K562 (cell line): Measurements from ENCODE around the gene MRPL52. TPM values are rescaled to one million over a fixed set of nuclear protein-coding genes. Genes with fewer than 3 reads are reported as not detected.

ENCODE experiments used
- CBX3 ChIP-seq, 2 experiments: IDR thresholded peaks; 1 replicate in 1 of 2; 2 replicates in 1 of 2; pipeline ENCODE4 v1.6.1; 2012; ENCODE audit warnings: inconsistent platforms in 2 of 2, low read length in 2 of 2, borderline replicate concordance in 1 of 2, control low read depth in 1 of 2
- CCNT2 ChIP-seq: IDR thresholded peaks from 2 replicates; pipeline ENCODE4 v1.6.1; 2011; ENCODE audit warnings: borderline replicate concordance, low read depth, mild to moderate bottlenecking, moderate library complexity, mixed read lengths, low read length; ENCODE audit not compliant: insufficient read length; ENCODE audit errors: extremely low read depth
- MCM5 ChIP-seq: fragments of 450-650 bp; IDR thresholded peaks from 2 replicates; pipeline ENCODE4 v1.6.1; 2016; ENCODE audit warnings: low read depth
- POLR2AphosphoS2 ChIP-seq: IDR thresholded peaks from 2 replicates; pipeline ENCODE4 v1.6.1; 2012; ENCODE audit warnings: low read length, improper control_type of control experiment
- RBM14 ChIP-seq: fragments of 200-400 bp; formaldehyde crosslinking; IDR thresholded peaks from 2 replicates; pipeline ENCODE4 v1.6.1; 2018; ENCODE audit warnings: low read depth, mild to moderate bottlenecking, low read length, moderate library complexity, borderline replicate concordance; ENCODE audit not compliant: insufficient read depth
- SP2 ChIP-seq: IDR thresholded peaks from 2 replicates; pipeline ENCODE4 v1.6.1; 2011; ENCODE audit warnings: mild to moderate bottlenecking, low read depth, low read length, moderate library complexity; ENCODE audit not compliant: poor library complexity, severe bottlenecking; ENCODE audit errors: extremely low read depth
- ZNF696 ChIP-seq: fragments of 250-450 bp; sonication (Bioruptor Pico); conservative IDR thresholded peaks from 2 replicates; pipeline ENCODE4 v1.4.0; 2020; ENCODE audit warnings: mild to moderate bottlenecking, moderate library complexity
- ZNF766 ChIP-seq: fragments of 200-800 bp; sonication (Bioruptor generic); conservative IDR thresholded peaks from 2 replicates; pipeline ENCODE4 v1.6.1; 2016; ENCODE audit warnings: missing genetic modification characterization, missing compliant biosample characterization
- polyA plus RNA-seq, 8 experiments: library from polyadenylated mRNA; depleted of rRNA in 4 of 8; stranded (reverse) in 5 of 8; unstranded in 3 of 8; fragments of >200 nt; fragmentation: Nextera tagmentation in 2 of 8; fragmentation: Illumina TruSeq in 1 of 8; extraction: Ambion mirVana in 2 of 8; extraction: Trizol in 1 of 8; gene quantifications; 2 replicates each; pipeline versions ENCODE4 v1.2.1 to v1.2.3, GENCODE V29; 2011 to 2014; ENCODE audit warnings: inconsistent platforms in 1 of 8, missing spikeins in 1 of 8
- total RNA-seq, 7 experiments: library from RNA; depleted of rRNA in 6 of 7; stranded (reverse); fragments of >200 nt in 6 of 7; fragmentation: Illumina TruSeq in 2 of 7; extraction: Trizol in 2 of 7; gene quantifications; 2 replicates each; pipeline versions ENCODE4 v1.2.1 to v1.2.3, GENCODE V29; 2011 to 2021; ENCODE audit warnings: low replicate concordance in 1 of 7
- TF ChIP-seq, protein P1 (sequence below): sonication (generic); formaldehyde crosslinking; IDR thresholded peaks from 2 replicates; pipeline ENCODE4 v1.8.0; 2022; ENCODE audit warnings: mild to moderate bottlenecking, missing genetic modification reagents
- TF ChIP-seq, protein P2 (sequence below): sonication (generic); formaldehyde crosslinking; IDR thresholded peaks from 2 replicates; pipeline ENCODE4 v1.9.0; 2022; ENCODE audit warnings: mild to moderate bottlenecking, missing genetic modification reagents
- TF ChIP-seq, protein P3 (sequence below): fragments of 450-650 bp; IDR thresholded peaks from 2 replicates; pipeline ENCODE4 v1.7.0; 2016; ENCODE audit warnings: borderline replicate concordance
- TF ChIP-seq, protein P4 (sequence below): sonication (generic); formaldehyde crosslinking; IDR thresholded peaks from 2 replicates; pipeline ENCODE4 v1.8.0; 2022; ENCODE audit warnings: mild to moderate bottlenecking, missing genetic modification reagents

Gene MRPL52
- total and polyA plus RNA-seq, 9 of the 15 experiments (the other 6 are each of a cell fraction or from before 2014, with no cell fraction given): 56.5 to 213 (median 168) TPM

DNA sequence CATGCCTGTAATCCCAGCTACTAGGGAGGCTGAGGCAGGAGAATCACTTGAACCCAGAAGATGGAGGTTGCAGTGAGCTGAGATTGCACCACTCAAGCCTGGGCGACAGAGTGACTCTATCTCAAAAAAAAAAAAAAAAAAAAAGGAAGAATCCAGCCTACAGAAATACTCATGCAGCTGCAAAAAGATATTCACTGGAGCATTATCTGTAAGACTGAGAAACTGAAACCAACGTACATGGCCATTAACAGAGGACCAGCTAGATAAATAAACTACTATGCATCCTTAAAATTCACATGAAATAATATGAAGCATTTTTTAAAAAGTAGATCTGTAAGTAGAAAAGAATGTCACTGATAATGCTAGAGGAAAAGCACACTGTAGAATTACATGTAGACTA, 18.0 kb upstream of the MRPL52 start (continued):
- TF ChIP-seq, protein P1, sequence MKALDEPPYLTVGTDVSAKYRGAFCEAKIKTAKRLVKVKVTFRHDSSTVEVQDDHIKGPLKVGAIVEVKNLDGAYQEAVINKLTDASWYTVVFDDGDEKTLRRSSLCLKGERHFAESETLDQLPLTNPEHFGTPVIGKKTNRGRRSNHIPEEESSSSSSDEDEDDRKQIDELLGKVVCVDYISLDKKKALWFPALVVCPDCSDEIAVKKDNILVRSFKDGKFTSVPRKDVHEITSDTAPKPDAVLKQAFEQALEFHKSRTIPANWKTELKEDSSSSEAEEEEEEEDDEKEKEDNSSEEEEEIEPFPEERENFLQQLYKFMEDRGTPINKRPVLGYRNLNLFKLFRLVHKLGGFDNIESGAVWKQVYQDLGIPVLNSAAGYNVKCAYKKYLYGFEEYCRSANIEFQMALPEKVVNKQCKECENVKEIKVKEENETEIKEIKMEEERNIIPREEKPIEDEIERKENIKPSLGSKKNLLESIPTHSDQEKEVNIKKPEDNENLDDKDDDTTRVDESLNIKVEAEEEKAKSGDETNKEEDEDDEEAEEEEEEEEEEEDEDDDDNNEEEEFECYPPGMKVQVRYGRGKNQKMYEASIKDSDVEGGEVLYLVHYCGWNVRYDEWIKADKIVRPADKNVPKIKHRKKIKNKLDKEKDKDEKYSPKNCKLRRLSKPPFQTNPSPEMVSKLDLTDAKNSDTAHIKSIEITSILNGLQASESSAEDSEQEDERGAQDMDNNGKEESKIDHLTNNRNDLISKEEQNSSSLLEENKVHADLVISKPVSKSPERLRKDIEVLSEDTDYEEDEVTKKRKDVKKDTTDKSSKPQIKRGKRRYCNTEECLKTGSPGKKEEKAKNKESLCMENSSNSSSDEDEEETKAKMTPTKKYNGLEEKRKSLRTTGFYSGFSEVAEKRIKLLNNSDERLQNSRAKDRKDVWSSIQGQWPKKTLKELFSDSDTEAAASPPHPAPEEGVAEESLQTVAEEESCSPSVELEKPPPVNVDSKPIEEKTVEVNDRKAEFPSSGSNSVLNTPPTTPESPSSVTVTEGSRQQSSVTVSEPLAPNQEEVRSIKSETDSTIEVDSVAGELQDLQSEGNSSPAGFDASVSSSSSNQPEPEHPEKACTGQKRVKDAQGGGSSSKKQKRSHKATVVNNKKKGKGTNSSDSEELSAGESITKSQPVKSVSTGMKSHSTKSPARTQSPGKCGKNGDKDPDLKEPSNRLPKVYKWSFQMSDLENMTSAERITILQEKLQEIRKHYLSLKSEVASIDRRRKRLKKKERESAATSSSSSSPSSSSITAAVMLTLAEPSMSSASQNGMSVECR: no peak
- TF ChIP-seq, protein P2, sequence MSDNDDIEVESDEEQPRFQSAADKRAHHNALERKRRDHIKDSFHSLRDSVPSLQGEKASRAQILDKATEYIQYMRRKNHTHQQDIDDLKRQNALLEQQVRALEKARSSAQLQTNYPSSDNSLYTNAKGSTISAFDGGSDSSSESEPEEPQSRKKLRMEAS (CRISPR knock-in tag): no peak
- TF ChIP-seq, protein P3, sequence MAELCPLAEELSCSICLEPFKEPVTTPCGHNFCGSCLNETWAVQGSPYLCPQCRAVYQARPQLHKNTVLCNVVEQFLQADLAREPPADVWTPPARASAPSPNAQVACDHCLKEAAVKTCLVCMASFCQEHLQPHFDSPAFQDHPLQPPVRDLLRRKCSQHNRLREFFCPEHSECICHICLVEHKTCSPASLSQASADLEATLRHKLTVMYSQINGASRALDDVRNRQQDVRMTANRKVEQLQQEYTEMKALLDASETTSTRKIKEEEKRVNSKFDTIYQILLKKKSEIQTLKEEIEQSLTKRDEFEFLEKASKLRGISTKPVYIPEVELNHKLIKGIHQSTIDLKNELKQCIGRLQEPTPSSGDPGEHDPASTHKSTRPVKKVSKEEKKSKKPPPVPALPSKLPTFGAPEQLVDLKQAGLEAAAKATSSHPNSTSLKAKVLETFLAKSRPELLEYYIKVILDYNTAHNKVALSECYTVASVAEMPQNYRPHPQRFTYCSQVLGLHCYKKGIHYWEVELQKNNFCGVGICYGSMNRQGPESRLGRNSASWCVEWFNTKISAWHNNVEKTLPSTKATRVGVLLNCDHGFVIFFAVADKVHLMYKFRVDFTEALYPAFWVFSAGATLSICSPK: no peak
- TF ChIP-seq, protein P4, sequence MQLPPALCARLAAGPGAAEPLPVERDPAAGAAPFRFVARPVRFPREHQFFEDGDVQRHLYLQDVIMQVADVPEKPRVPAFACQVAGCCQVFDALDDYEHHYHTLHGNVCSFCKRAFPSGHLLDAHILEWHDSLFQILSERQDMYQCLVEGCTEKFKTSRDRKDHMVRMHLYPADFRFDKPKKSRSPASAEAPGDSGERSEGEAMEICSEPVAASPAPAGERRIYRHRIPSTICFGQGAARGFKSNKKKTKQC (CRISPR knock-in tag): no peak
- TF ChIP-seq SP2: no peak
- no peak for TF ChIP-seq POLR2AphosphoS2
- no peak for TF ChIP-seq ZNF766
- TF ChIP-seq CBX3 (IDR thresholded peaks at IDR 0.05; ENCODE audit: borderline replicate concordance in 1 of 2, low read length in 2 of 2): no peak
- no peak for TF ChIP-seq CCNT2
- no peak for TF ChIP-seq ZNF696 (CRISPR knock-in tag)
- no peak for TF ChIP-seq MCM5
- no peak for TF ChIP-seq RBM14
- TF ChIP-seq, all 486 proteins: peak for 0
